Mucosa of rectum (tissue), 2 donors: ENCODE measurements around the gene TH.
"Not testable (repeated sequence)": the region's sequence is repeated elsewhere in the genome, so short reads cannot be mapped to it uniquely, and the experiment has no call there.

Experiments used
- H3K27ac ChIP-seq, 2 donors: one replicate each; pipeline ENCODE4 v1.7.0; 2013; ENCODE audit warnings: inconsistent platforms in 2 of 2, low read depth in 2 of 2, low read length in 2 of 2
- H3K27me3 ChIP-seq, 2 donors: one replicate each; pipeline ENCODE4 v1.7.0; 2013; ENCODE audit warnings: low read length in 2 of 2; ENCODE audit not compliant: control insufficient read depth in 2 of 2, insufficient read depth in 2 of 2
- H3K36me3 ChIP-seq, 2 donors: one replicate each; pipeline ENCODE4 v1.7.0; 2013; ENCODE audit warnings: low read length in 2 of 2; ENCODE audit not compliant: control insufficient read depth in 2 of 2, insufficient read depth in 2 of 2
- H3K4me1 ChIP-seq, 2 donors: one replicate each; pipeline ENCODE4 v1.7.0; 2013; ENCODE audit warnings: low read length in 2 of 2, mild to moderate bottlenecking in 1 of 2; ENCODE audit not compliant: control insufficient read depth in 2 of 2, insufficient read depth in 2 of 2
- H3K4me3 ChIP-seq, 2 donors: one replicate each; pipeline ENCODE4 v1.7.0; 2013; ENCODE audit warnings: low read length in 2 of 2
- H3K9ac ChIP-seq, 2 donors: one replicate each; pipeline ENCODE4 v1.7.0; 2013; ENCODE audit warnings: low read length in 2 of 2, low read depth in 1 of 2, mild to moderate bottlenecking in 1 of 2
- H3K9me3 ChIP-seq, 2 donors: one replicate each; pipeline ENCODE4 v1.7.0; 2013; ENCODE audit warnings: low read length in 2 of 2; ENCODE audit not compliant: control insufficient read depth in 2 of 2
- donor health status: healthy.
- donor health status: Normal muscosa, but diverticular disease.

Gene TH

GRCh38 chr11:2128511-2129307, 42.9 kb downstream of the TH start:
- H3K36me3 ChIP-seq = no peaks in the 10 kb centered on the region
- H3K4me3 ChIP-seq = no peak overlapping the region
- no peaks in the 10 kb centered on the region for H3K9me3 ChIP-seq
- no peak overlapping the region for H3K27ac ChIP-seq
- peaks cover 0 to 7% of the 10 kb centered on the region in 2 donors for H3K27me3 ChIP-seq
- no peak overlapping the region for H3K9ac ChIP-seq
- no peaks in the 10 kb centered on the region for H3K4me1 ChIP-seq

GRCh38 chr11:2128130-2128510, 43.5 kb downstream of the TH start:
- H3K4me1 ChIP-seq = no peaks in the 10 kb centered on the region
- H3K27me3 ChIP-seq = peaks cover 0 to 3% of the 10 kb centered on the region in 2 donors
- no peaks in the 10 kb centered on the region for H3K36me3 ChIP-seq
- H3K4me3 ChIP-seq = no peak overlapping the region
- H3K27ac ChIP-seq = no peak overlapping the region
- no peaks in the 10 kb centered on the region for H3K9me3 ChIP-seq
- no peak overlapping the region for H3K9ac ChIP-seq

- no peaks in the 10 kb centered on the region for H3K36me3 ChIP-seq
- no peaks in the 10 kb centered on the region for H3K9me3 ChIP-seq
- no peak overlapping the region for H3K4me3 ChIP-seq
- H3K27ac ChIP-seq = no peak overlapping the region
- peaks cover 0 to 3% of the 10 kb centered on the region in 2 donors for H3K27me3 ChIP-seq
- H3K9ac ChIP-seq = no peak overlapping the region
- no peaks in the 10 kb centered on the region for H3K4me1 ChIP-seq
These were observed 44.0 kb downstream of the TH start for GRCh38 chr11:2127482-2128129.

GRCh38 chr11:2126520-2127085, 45.0 kb downstream of the TH start:
- H3K27me3 ChIP-seq = peaks cover 0 to 8% of the 10 kb centered on the region in 2 donors
- H3K27ac ChIP-seq = no peak overlapping the region
- no peaks in the 10 kb centered on the region for H3K36me3 ChIP-seq
- no peak overlapping the region for H3K9ac ChIP-seq
- H3K4me3 ChIP-seq = no peak overlapping the region
- H3K4me1 ChIP-seq = no peaks in the 10 kb centered on the region
- H3K9me3 ChIP-seq = no peaks in the 10 kb centered on the region

- not testable (repeated sequence) for H3K36me3 ChIP-seq, H3K27me3 ChIP-seq, H3K9ac ChIP-seq, H3K27ac ChIP-seq, H3K4me1 ChIP-seq, H3K9me3 ChIP-seq, H3K4me3 ChIP-seq
These were observed 46.7 kb downstream of the TH start for GRCh38 chr11:2124736-2125484.

GRCh38 chr11:2123628-2123960, 48.0 kb downstream of the TH start:
- H3K4me3 ChIP-seq = no peak overlapping the region
- no peaks in the 10 kb centered on the region for H3K4me1 ChIP-seq
- H3K9ac ChIP-seq = no peak overlapping the region
- no peaks in the 10 kb centered on the region for H3K9me3 ChIP-seq
- no peak overlapping the region for H3K27ac ChIP-seq
- H3K27me3 ChIP-seq = peaks cover 5 to 9% of the 10 kb centered on the region in 2 donors
- H3K36me3 ChIP-seq = no peaks in the 10 kb centered on the region

- Histone ChIP-seq H3K4me3 (no peak overlapping the region), H3K4me1 (no peaks in the 10 kb centered on the region), H3K9me3 (no peaks in the 10 kb centered on the region), H3K36me3 (no peaks in the 10 kb centered on the region), H3K27me3 (peaks cover 5 to 9% of the 10 kb centered on the region in 2 donors), H3K27ac (no peak overlapping the region), H3K9ac (no peak overlapping the region)
These were observed 48.5 kb downstream of the TH start for GRCh38 chr11:2122907-2123627.

- H3K27ac ChIP-seq = no peak overlapping the region
- peaks cover 5 to 9% of the 10 kb centered on the region in 2 donors for H3K27me3 ChIP-seq
- no peaks in the 10 kb centered on the region for H3K36me3 ChIP-seq
- H3K4me3 ChIP-seq = no peak overlapping the region
- H3K9ac ChIP-seq = no peak overlapping the region
- no peaks in the 10 kb centered on the region for H3K4me1 ChIP-seq
- H3K9me3 ChIP-seq = no peaks in the 10 kb centered on the region
These were observed 49.3 kb downstream of the TH start for GRCh38 chr11:2122222-2122906.

- Histone ChIP-seq H3K4me3 (no peak overlapping the region), H3K4me1 (no peaks in the 10 kb centered on the region), H3K27me3 (peaks cover 5 to 9% of the 10 kb centered on the region in 2 donors), H3K9ac (no peak overlapping the region), H3K27ac (no peak overlapping the region), H3K9me3 (peaks cover 0 to 2% of the 10 kb centered on the region in 2 donors), H3K36me3 (no peaks in the 10 kb centered on the region)
These were observed 50.1 kb downstream of the TH start for GRCh38 chr11:2121227-2122130.
